SK-N-MC (cell line): ENCODE results near the gene ZNF365.

Experiments used
- EZH2 ChIP-seq: fragments of 200-600 bp; sonication (generic); IDR thresholded peaks from one replicate; pipeline ENCODE4 v1.6.1; 2017; ENCODE audit warnings: antibody characterized with exemption
- FOXP2 ChIP-seq: optimal IDR thresholded peaks from 2 replicates; pipeline ENCODE3; 2011; ENCODE audit warnings: mild to moderate bottlenecking, moderate library complexity; ENCODE audit not compliant: insufficient read depth; ENCODE audit errors: extremely low read length, control extremely low read depth
- POLR2AphosphoS5 ChIP-seq: IDR thresholded peaks from 2 replicates; pipeline ENCODE4 v1.6.1; 2012; ENCODE audit warnings: mild to moderate bottlenecking, low read depth, low read length, borderline replicate concordance

- no peak for TF ChIP-seq FOXP2
- TF ChIP-seq EZH2: no peak
- TF ChIP-seq POLR2AphosphoS5: no peak
Measured at GRCh38 chr10:62451611-62451975, 77.4 kb downstream of the ZNF365 start.
